Measurements from ENCODE around the gene USP11. TPM values are rescaled to one million over a fixed set of nuclear protein-coding genes. Genes with fewer than 3 reads are reported as not detected.

USP11 gene
- total RNA-seq, 1 donor from 2014 or later, result 106 TPM

DNA sequence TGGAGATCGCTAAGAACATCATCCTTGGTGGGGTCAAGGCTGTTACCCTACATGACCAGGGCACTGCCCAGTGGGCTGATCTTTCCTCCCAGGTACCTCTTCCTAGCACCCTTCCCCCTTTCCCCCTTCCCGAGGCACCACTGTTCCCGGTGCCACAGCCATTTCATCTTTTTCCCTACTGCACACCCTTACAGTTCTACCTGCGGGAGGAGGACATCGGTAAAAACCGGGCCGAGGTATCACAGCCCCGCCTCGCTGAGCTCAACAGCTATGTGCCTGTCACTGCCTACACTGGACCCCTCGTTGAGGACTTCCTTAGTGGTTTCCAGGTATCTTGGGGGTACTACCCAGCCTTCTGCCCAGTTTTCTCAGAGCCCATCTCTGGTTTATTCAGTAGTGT is 33.5 kb upstream of the USP11 start:
- Histone ChIP-seq H3K9ac (no peak overlapping the region), H3K36me3 (peaks cover 7% of the 10 kb centered on the region), H3K4me2 (no peak overlapping the region), H3F3A (ENCODE audit: low read depth) (peaks cover 4% of the 10 kb centered on the region), H3K9me3 (ENCODE audit: low read depth) (no peaks in the 10 kb centered on the region), H4K20me1 (ENCODE audit: low read depth) (peaks cover 81% of the 10 kb centered on the region), H3K27ac (no peak overlapping the region), H2AFZ (replicated peaks) (no peak overlapping the region), H3K79me2 (ENCODE audit: low read depth) (peaks cover 71% of the 10 kb centered on the region), H3K4me3 (no peak overlapping the region), H3K4me1 (peaks cover 35% of the 10 kb centered on the region), H3K27me3 (no peaks in the 10 kb centered on the region)
- Mint-ChIP-seq H3K4me3 (no peak overlapping the region), H3K9me3 (no peaks in the 10 kb centered on the region), H3K4me1 (peaks cover 41% of the 10 kb centered on the region), H3K27me3 (ENCODE audit: insufficient read depth, low read depth) (peaks cover 6% of the 10 kb centered on the region), H3K27ac (no peak overlapping the region), H3K36me3 (peaks cover 67% of the 10 kb centered on the region)
- no peak for TF ChIP-seq EZH2phosphoT487 (IDR thresholded peaks at IDR 0.05)
- TF ChIP-seq, protein P1, sequence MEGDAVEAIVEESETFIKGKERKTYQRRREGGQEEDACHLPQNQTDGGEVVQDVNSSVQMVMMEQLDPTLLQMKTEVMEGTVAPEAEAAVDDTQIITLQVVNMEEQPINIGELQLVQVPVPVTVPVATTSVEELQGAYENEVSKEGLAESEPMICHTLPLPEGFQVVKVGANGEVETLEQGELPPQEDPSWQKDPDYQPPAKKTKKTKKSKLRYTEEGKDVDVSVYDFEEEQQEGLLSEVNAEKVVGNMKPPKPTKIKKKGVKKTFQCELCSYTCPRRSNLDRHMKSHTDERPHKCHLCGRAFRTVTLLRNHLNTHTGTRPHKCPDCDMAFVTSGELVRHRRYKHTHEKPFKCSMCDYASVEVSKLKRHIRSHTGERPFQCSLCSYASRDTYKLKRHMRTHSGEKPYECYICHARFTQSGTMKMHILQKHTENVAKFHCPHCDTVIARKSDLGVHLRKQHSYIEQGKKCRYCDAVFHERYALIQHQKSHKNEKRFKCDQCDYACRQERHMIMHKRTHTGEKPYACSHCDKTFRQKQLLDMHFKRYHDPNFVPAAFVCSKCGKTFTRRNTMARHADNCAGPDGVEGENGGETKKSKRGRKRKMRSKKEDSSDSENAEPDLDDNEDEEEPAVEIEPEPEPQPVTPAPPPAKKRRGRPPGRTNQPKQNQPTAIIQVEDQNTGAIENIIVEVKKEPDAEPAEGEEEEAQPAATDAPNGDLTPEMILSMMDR (IDR thresholded peaks at IDR 0.05), result no peak
- TF ChIP-seq EZH2 (IDR thresholded peaks at IDR 0.05), result no peak
- DNase-seq (ENCODE audit: low spot score), result no peak

DNA sequence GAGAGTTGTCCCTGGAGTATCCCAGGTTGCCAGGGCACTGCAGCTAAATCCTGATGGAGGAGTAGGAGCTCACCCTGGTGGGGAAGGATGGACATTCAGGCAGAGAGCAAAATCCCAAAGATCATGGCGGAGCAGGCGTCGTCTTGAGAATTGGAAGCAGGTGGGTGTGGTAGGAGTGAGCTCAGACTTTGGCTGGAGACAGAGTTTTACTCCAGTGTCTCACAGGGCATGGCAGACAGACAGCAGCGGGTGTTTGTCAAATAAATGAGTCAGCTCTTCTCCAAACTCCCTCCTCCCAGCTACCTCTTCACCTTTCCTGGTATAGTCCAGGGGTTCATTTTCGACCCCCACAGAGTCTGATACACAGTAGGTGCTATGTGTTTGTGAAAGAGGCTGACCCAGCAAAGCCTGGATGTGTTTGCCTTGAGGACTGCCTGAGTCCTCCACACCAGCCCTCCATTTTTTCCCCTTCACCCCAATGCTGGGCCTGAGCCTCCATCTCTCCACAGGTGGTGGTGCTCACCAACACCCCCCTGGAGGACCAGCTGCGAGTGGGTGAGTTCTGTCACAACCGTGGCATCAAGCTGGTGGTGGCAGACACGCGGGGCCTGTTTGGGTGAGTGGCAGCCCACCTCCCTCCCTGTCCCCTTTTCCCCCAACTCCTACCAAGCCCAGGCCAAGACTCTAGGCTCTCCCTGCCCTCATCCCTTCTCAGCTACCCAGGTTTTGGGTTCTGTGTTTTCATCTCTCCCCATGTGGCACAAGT is 32.2 kb upstream of the USP11 start:
- Histone ChIP-seq H3F3A (ENCODE audit: low read depth) (peaks cover 4% of the 10 kb centered on the region), H3K4me3 (no peak overlapping the region), H3K9me3 (ENCODE audit: low read depth) (no peaks in the 10 kb centered on the region), H2AFZ (replicated peaks) (no peak overlapping the region), H3K27ac (no peak overlapping the region), H3K4me2 (no peak overlapping the region), H3K9ac (no peak overlapping the region), H3K4me1 (peaks cover 26% of the 10 kb centered on the region), H3K79me2 (ENCODE audit: low read depth) (peaks cover 65% of the 10 kb centered on the region), H4K20me1 (ENCODE audit: low read depth) (peaks cover 78% of the 10 kb centered on the region), H3K36me3 (peaks cover 7% of the 10 kb centered on the region), H3K27me3 (no peaks in the 10 kb centered on the region)
- Mint-ChIP-seq H3K9me3 (no peaks in the 10 kb centered on the region), H3K36me3 (peaks cover 65% of the 10 kb centered on the region), H3K4me3 (no peak overlapping the region), H3K27me3 (ENCODE audit: insufficient read depth, low read depth) (peaks cover 3% of the 10 kb centered on the region), H3K4me1 (peaks cover 29% of the 10 kb centered on the region), H3K27ac (no peak overlapping the region)
- no peak for DNase-seq (ENCODE audit: low spot score)
- TF ChIP-seq, protein P1 (IDR thresholded peaks at IDR 0.05), result no peak
- TF ChIP-seq EZH2 (IDR thresholded peaks at IDR 0.05), result no peak
- no peak for TF ChIP-seq EZH2phosphoT487 (IDR thresholded peaks at IDR 0.05)

DNA sequence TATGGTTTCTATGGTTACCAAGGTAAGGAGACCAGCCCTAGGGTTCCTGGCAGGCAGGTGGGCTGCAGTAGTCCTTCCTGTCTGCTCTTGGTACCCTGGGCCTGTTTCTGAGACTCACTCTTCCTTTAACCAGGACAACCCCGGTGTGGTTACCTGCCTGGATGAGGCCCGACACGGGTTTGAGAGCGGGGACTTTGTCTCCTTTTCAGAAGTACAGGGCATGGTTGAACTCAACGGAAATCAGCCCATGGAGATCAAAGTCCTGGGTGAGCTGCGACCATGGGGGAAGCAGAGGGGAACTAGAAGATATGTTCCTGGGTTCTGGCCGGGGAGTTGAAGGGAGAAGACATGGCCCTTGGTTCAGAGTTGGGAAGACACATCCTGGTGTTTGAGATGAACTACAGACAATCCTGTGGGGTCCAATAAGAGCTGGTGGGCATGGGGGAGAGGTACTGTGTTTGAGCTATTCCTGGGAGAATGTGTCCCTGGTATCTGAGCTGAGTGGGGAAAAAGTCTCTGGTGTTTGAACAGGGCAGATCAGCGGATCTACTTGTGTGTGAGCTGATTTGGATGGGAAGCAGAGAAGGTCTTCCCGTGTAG is 31.4 kb upstream of the USP11 start:
- no peaks in the 10 kb centered on the region for H3K9me3 Mint-ChIP-seq
- Histone ChIP-seq H3K36me3 (peaks cover 9% of the 10 kb centered on the region), H3K9ac (no peak overlapping the region), H3K27ac (no peak overlapping the region), H3K4me3 (no peak overlapping the region), H3F3A (ENCODE audit: low read depth) (peaks cover 4% of the 10 kb centered on the region), H3K79me2 (ENCODE audit: low read depth) (peaks cover 56% of the 10 kb centered on the region), H2AFZ (replicated peaks) (no peak overlapping the region), H3K4me2 (no peak overlapping the region), H3K4me1 (peaks cover 17% of the 10 kb centered on the region), H4K20me1 (ENCODE audit: low read depth) (peaks cover 69% of the 10 kb centered on the region), H3K27me3 (no peaks in the 10 kb centered on the region), H3K9me3 (ENCODE audit: low read depth) (no peaks in the 10 kb centered on the region)
- no peak overlapping the region for H3K4me3 Mint-ChIP-seq
- DNase-seq (ENCODE audit: low spot score), result no peak
- peaks cover 65% of the 10 kb centered on the region for H3K36me3 Mint-ChIP-seq
- H3K4me1 Mint-ChIP-seq, result peaks cover 21% of the 10 kb centered on the region
- TF ChIP-seq, protein P1 (IDR thresholded peaks at IDR 0.05), result no peak
- TF ChIP-seq EZH2phosphoT487 (IDR thresholded peaks at IDR 0.05), result no peak
- TF ChIP-seq EZH2 (IDR thresholded peaks at IDR 0.05), result no peak
- H3K27ac Mint-ChIP-seq, result no peak overlapping the region
- peaks cover 5% of the 10 kb centered on the region for H3K27me3 Mint-ChIP-seq (ENCODE audit: insufficient read depth, low read depth)

Measured in neural progenitor cell (in vitro differentiated cells).